GM18519 (cell line): Measurements from ENCODE around the gene PSD4.

ENCODE experiments used
- ATAC-seq: cut with Tn5 transposase; IDR thresholded peaks from one replicate; pipeline ENCODE4 v1.9.1; 2021; ENCODE audit warnings: mild to moderate bottlenecking, moderate library complexity; ENCODE audit not compliant: unreplicated experiment, low FRiP score

The PSD4 gene

GRCh38 chr2:113219889-113220641 is 46.3 kb downstream of the PSD4 start:
- no peak for ATAC-seq

- ATAC-seq, result no peak
These were observed 47.4 kb downstream of the PSD4 start for GRCh38 chr2:113220970-113221708.

GRCh38 chr2:113221846-113222245 is 48.1 kb downstream of the PSD4 start:
- no peak for ATAC-seq

DNA sequence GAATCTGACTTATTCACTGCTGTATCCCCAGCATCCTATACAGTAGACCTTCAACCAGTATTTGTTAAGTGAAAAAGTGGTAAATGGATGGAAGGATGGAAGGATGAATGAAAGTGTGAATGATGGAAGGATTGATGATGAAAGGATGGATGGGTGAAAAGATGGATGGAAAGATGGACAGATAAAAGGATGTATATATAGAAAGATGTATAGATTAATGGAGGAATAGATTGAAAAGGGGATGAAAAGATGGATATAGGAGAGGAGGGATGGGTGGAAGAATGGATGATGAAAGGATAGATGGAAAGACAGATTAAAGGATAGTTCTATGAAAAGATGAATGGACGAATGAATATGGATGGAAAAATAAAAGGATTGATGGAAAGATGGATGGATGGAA is 50.0 kb downstream of the PSD4 start:
- no peak for ATAC-seq

- no peak for ATAC-seq
These were observed 51.0 kb downstream of the PSD4 start for GRCh38 chr2:113224647-113225236.

DNA sequence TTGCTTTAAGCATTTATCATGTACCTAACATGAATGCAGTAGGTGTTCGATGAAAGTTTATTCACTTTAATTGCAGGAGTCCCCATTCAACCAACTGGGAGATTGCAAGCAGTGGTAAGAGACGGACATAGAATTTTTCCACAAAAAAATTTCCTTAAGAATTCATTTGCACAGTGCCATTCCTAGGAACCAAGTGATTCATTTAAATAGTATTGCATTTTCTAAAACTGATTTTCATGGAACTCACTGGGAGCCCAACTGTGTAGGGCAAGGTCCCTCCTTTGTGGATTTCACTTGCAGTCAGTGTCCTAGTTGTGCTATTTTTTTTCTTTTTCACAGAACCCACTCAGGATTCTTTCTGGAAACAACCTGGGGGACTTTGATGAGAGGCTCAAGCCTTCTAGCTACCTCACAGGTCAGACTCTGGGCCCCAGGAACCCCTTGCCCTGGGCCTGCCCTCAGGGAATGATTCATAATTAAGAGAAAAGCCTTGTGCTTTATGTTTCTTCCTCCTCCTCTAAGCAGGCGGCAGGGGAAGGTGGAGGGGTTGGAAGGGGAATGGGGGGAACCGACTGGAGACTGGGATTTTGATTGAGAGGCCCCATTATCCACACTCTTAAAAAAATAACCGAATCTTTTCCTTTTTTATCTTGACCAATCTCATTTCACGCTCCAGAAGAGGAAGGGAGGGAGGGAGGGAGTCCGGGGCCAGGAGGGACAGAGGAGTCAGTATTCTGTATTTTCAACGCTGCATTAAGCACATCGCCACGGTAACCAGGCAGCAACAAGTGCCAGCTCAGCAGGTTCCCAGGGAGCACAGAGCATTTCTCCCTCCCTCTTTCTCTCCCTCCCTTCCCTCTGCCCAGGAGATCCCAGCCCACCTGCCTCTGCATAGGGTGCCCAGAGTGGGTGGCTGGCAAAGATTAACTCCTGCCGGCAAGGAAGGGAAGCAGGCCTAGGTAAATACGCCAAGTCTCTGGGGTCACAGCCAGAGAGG is 51.8 kb downstream of the PSD4 start:
- no peak for ATAC-seq

GRCh38 chr2:113226462-113226861 is 52.7 kb downstream of the PSD4 start:
- ATAC-seq, result no peak

GRCh38 chr2:113227290-113227689 is 53.5 kb downstream of the PSD4 start:
- no peak for ATAC-seq

- ATAC-seq, result no peak
These were observed 53.9 kb downstream of the PSD4 start for GRCh38 chr2:113227698-113228097.

- ATAC-seq, result no peak
These were observed 54.6 kb downstream of the PSD4 start for GRCh38 chr2:113228351-113228750.

GRCh38 chr2:113228991-113229716 is 55.4 kb downstream of the PSD4 start:
- ATAC-seq, result no peak

DNA sequence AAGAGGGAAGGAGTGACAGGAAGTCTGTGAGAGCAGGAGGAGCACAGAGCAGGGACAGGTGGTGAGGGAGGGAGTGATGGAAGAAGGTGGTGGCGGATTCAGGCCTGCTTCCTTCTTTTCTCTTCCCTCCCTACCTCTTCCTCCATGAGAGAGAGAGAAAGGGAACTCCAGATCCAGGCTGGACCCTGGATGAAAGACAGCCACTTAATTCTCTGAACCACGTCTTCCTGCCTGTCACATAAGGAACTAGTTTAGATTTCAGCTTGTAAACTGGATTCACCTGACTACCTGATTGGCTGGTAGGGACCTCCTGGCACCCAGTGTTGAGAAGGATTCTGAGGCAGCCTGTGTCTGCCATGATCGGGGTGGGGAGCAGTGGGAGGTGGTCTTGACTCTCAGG is 56.0 kb downstream of the PSD4 start:
- ATAC-seq, result no peak

GRCh38 chr2:113230531-113230930 is 56.8 kb downstream of the PSD4 start:
- no peak for ATAC-seq

GRCh38 chr2:113231064-113231463 is 57.3 kb downstream of the PSD4 start:
- ATAC-seq, result no peak

GRCh38 chr2:113232123-113232522 is 58.4 kb downstream of the PSD4 start:
- ATAC-seq, result no peak

DNA sequence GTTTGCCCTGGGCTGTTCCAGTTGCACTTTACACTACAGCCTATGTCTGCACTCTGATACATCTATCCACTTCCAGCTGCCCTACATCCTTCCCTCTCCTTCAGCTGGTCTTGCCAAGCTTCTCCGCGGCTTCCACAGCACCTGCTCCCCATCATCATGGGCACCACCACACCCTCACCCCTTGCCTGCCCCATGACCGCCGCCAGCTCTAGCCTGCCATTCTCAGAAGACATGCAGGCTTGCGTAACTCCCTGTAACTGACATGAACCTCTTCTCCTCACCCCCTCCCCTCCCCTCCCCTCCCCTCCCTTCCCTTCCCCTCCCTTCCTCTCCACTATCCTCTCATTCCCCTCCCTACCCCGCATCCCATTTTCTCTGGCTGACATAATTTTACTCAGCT is 59.0 kb downstream of the PSD4 start:
- no peak for ATAC-seq

GRCh38 chr2:113233593-113234550 is 60.1 kb downstream of the PSD4 start:
- ATAC-seq, result no peak

- no peak for ATAC-seq
These were observed 61.1 kb downstream of the PSD4 start for GRCh38 chr2:113234721-113235346.
